SK-N-SH (cell line): ENCODE measurements around the gene HINFP. TPM values are rescaled to one million over a fixed set of nuclear protein-coding genes. Genes with fewer than 3 reads are reported as not detected.

Experiments
- CTCF ChIA-PET: fragments of 300-600, 350-600 bp; formaldehyde crosslinking; extraction: SDS; loops from one replicate; lab custom pipeline; 2021; lab: Yijun Ruan, JAX
- POLR2A ChIA-PET: fragments of 350-600 bp; sonication (Branson Sonifier 250); formaldehyde crosslinking; extraction: SDS; loops from one replicate; lab custom pipeline; 2020; ENCODE audit warnings: antibody characterized with exemption, inconsistent platforms; lab: Yijun Ruan, JAX
- DNase-seq: peaks from one replicate; pipeline ENCODE4 v3.0.0; 2012
- H2AFZ ChIP-seq: fragments of 200-600 bp; sonication (generic); 2 replicates; pipeline ENCODE4 v1.8.1; 2016; ENCODE audit warnings: antibody characterized with exemption, mild to moderate bottlenecking, low read depth
- H3F3A ChIP-seq: fragments of 200-600 bp; sonication (generic); replicated peaks from 2 replicates; pipeline ENCODE3; 2016; ENCODE audit warnings: antibody characterized with exemption, mild to moderate bottlenecking; ENCODE audit not compliant: insufficient read depth
- H3K27ac ChIP-seq, 2 experiments: fragments of 200-500 bp in 1 of 2; fragments of 200-600 bp in 1 of 2; sonication (Bioruptor generic) in 1 of 2; sonication (generic), shearing (Covaris generic) in 1 of 2; 2 replicates each; pipeline versions ENCODE4 v1.5.1 to v1.6.1; 2014 to 2016; ENCODE audit warnings: low read depth in 2 of 2, inconsistent platforms in 1 of 2, low read length in 1 of 2, mild to moderate bottlenecking in 1 of 2, mixed read lengths in 1 of 2
- H3K27me3 ChIP-seq: fragments of 200-600 bp; sonication (generic), shearing (Covaris generic); 2 replicates; pipeline ENCODE4 v1.6.1; 2016; ENCODE audit warnings: mixed run types; ENCODE audit not compliant: insufficient read depth
- H3K36me3 ChIP-seq, 2 experiments: fragments of 200-500 bp in 1 of 2; fragments of 200-600 bp in 1 of 2; sonication (Bioruptor generic) in 1 of 2; sonication (generic) in 1 of 2; replicated peaks in 1 of 2; 2 replicates each; pipeline versions ENCODE3 to v1.5.1; 2014 to 2016; ENCODE audit warnings: low read length in 1 of 2, mild to moderate bottlenecking in 1 of 2; ENCODE audit not compliant: insufficient read depth in 2 of 2, control insufficient read depth in 1 of 2
- H3K4me1 ChIP-seq, 2 experiments: fragments of 200-500 bp in 1 of 2; fragments of 200-600 bp in 1 of 2; sonication (Bioruptor generic) in 1 of 2; sonication (generic), shearing (Covaris generic) in 1 of 2; 2 replicates each; pipeline versions ENCODE4 v1.5.1 to v1.6.1; 2014 to 2016; ENCODE audit warnings: low read depth in 1 of 2, low read length in 1 of 2, mixed run types in 1 of 2; ENCODE audit not compliant: insufficient read depth in 2 of 2, control insufficient read depth in 1 of 2
- H3K4me2 ChIP-seq: fragments of 200-600 bp; sonication (generic), shearing (Covaris generic); 2 replicates; pipeline ENCODE4 v1.6.1; 2017; ENCODE audit warnings: mixed run types
- H3K4me3 ChIP-seq, 2 experiments: fragments of 200-500 bp in 1 of 2; fragments of 200-600 bp in 1 of 2; sonication (Bioruptor generic) in 1 of 2; sonication (generic), shearing (Covaris generic) in 1 of 2; 2 replicates each; pipeline versions ENCODE4 v1.5.1 to v1.8.1; 2014 to 2016; ENCODE audit warnings: low read depth in 2 of 2, inconsistent platforms in 1 of 2, low read length in 1 of 2, mild to moderate bottlenecking in 1 of 2, mixed read lengths in 1 of 2, moderate library complexity in 1 of 2
- H3K79me2 ChIP-seq: fragments of 200-600 bp; sonication (generic); 2 replicates; pipeline ENCODE4 v1.8.1; 2017; ENCODE audit warnings: mild to moderate bottlenecking; ENCODE audit not compliant: insufficient read depth
- H3K9ac ChIP-seq: fragments of 200-600 bp; sonication (generic); 2 replicates; pipeline ENCODE4 v1.6.1; 2017; ENCODE audit warnings: mixed run types
- H3K9me2 ChIP-seq: fragments of 200-600 bp; sonication (generic); 2 replicates; pipeline ENCODE4 v1.6.1; 2017; ENCODE audit warnings: mixed run types
- H3K9me3 ChIP-seq: fragments of 200-600 bp; sonication (generic); 2 replicates; pipeline ENCODE4 v1.6.1; 2017; ENCODE audit warnings: mixed run types, mild to moderate bottlenecking, moderate library complexity
- H4K20me1 ChIP-seq: fragments of 200-600 bp; sonication (generic); 2 replicates; pipeline ENCODE4 v1.6.1; 2017; ENCODE audit warnings: mild to moderate bottlenecking, mixed run types; ENCODE audit not compliant: insufficient read depth
- CHD2 ChIP-seq: fragments of 150-350 bp; IDR thresholded peaks from 2 replicates; pipeline ENCODE4 v1.6.1; 2018; ENCODE audit warnings: low read length; ENCODE audit not compliant: partially characterized antibody
- ELF1 ChIP-seq: IDR thresholded peaks from 2 replicates; pipeline ENCODE4 v1.4.0; 2012
- EZH2phosphoT487 ChIP-seq: fragments of 200-600 bp; sonication (generic); IDR thresholded peaks from 2 replicates; pipeline ENCODE4 v1.6.1; 2017; ENCODE audit warnings: low read depth, mixed run types, mild to moderate bottlenecking, antibody characterized with exemption, moderate library complexity, borderline replicate concordance
- GABPA ChIP-seq: IDR thresholded peaks from 2 replicates; pipeline ENCODE4 v1.4.0; 2012; ENCODE audit warnings: low read depth, mild to moderate bottlenecking
- GATA2 ChIP-seq: sonication (generic); formaldehyde crosslinking; IDR thresholded peaks from 2 replicates; pipeline ENCODE4 v1.5.0; 2020; ENCODE audit warnings: mild to moderate bottlenecking, missing genetic modification reagents
- IRF3 ChIP-seq: fragments of 150-350 bp; IDR thresholded peaks from 2 replicates; pipeline ENCODE4 v1.6.1; 2016; ENCODE audit warnings: mild to moderate bottlenecking, low read depth, low read length
- JUND ChIP-seq: IDR thresholded peaks from 2 replicates; pipeline ENCODE4 v1.4.0; 2012
- NFIC ChIP-seq: IDR thresholded peaks from 2 replicates; pipeline ENCODE4 v1.4.0; 2012; ENCODE audit warnings: borderline replicate concordance
- NRF1 ChIP-seq: IDR thresholded peaks from 2 replicates; pipeline ENCODE4 v1.6.1; 2012; ENCODE audit warnings: low read depth, mild to moderate bottlenecking, low read length
- RFX5 ChIP-seq: IDR thresholded peaks from 2 replicates; pipeline ENCODE4 v1.6.1; 2012; ENCODE audit warnings: mild to moderate bottlenecking, improper control_type of control experiment, low read length
- RXRA ChIP-seq: IDR thresholded peaks from 2 replicates; pipeline ENCODE4 v1.4.0; 2012; ENCODE audit warnings: low read depth, mild to moderate bottlenecking, borderline replicate concordance
- SIN3A ChIP-seq: IDR thresholded peaks from 2 replicates; pipeline ENCODE4 v1.6.1; 2012; ENCODE audit warnings: low read depth, mild to moderate bottlenecking, low read length, moderate library complexity, borderline replicate concordance
- SMC3 ChIP-seq: IDR thresholded peaks from 2 replicates; pipeline ENCODE4 v1.6.1; 2012; ENCODE audit warnings: low read depth, low read length, improper control_type of control experiment
- TAF1 ChIP-seq: IDR thresholded peaks from 2 replicates; pipeline ENCODE4 v1.6.1; 2012; ENCODE audit warnings: low read depth, mild to moderate bottlenecking, low read length, moderate library complexity, borderline replicate concordance
- TCF12 ChIP-seq: IDR thresholded peaks from 2 replicates; pipeline ENCODE4 v1.4.0; 2012
- TEAD4 ChIP-seq: IDR thresholded peaks from 2 replicates; pipeline ENCODE4 v1.4.0; 2012; ENCODE audit warnings: mild to moderate bottlenecking, borderline replicate concordance; ENCODE audit not compliant: insufficient read depth
- WGBS: methylation state at CpG from one replicate; pipeline ENCODE4 v1.1.6; 2017; ENCODE audit warnings: low lambda C conversion rate; 5-methylcytosine and 5-hydroxymethylcytosine counted together
- polyA plus RNA-seq, 3 experiments: library from polyadenylated mRNA; depleted of rRNA; stranded (reverse); fragments of >200 nt; gene quantifications; 2 replicates each; pipeline ENCODE4 v1.2.3, GENCODE V29; 2012
- TF ChIP-seq, protein P1 (sequence below): IDR thresholded peaks from 2 replicates; pipeline ENCODE4; 2012
- TF ChIP-seq, protein P2 (sequence below): fragments of 200-600 bp; sonication (generic); IDR thresholded peaks from 2 replicates; pipeline ENCODE4 v1.6.1; 2017; ENCODE audit warnings: antibody characterized with exemption, mild to moderate bottlenecking, moderate library complexity
- TF ChIP-seq, protein P3 (sequence below): IDR thresholded peaks from 2 replicates; pipeline ENCODE4 v1.6.1; 2012; ENCODE audit warnings: mild to moderate bottlenecking, low read depth, low read length, moderate library complexity

The HINFP gene
- polyA plus RNA-seq, 1 of the 3 experiments (the other 2 are of a cell fraction) = 21.8 TPM

DNA sequence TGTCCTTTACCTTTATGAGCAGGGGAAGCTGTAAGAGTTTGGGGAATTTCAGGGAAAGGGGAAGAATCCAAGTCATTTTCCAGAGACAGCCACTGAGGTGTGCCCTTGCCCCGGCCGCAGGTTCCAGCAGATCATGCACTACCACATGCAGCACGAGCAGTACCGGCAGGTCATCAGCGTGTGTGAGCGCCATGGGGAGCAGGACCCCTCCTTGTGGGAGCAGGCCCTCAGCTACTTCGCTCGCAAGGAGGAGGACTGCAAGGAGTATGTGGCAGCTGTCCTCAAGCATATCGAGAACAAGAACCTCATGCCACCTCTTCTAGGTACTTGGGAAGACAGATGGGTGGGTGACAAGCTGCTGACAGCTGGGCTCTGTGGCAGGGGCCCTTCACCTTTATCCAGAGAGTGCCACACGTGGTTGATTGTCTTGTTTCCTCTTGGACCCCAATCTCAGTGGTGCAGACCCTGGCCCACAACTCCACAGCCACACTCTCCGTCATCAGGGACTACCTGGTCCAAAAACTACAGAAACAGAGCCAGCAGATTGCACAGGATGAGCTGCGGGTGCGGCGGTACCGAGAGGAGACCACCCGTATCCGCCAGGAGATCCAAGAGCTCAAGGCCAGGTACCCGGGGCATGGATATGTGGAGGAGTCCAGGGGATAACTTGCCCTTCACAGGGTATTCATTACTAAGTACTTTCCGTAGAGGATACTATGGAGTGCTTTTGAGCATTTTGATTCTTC is 42.5 kb upstream of the HINFP start:
- no peaks in the 10 kb centered on the region for H3K9me3 ChIP-seq
- no peak overlapping the region for H3K4me3 ChIP-seq
- CTCF ChIA-PET = interaction anchor here (1.0 to 1.3 kb wide), 2 partner anchors 16 to 17 kb away, joined by 3 read pairs; a partner anchor contains a TSS
- no peak overlapping the region for H2AFZ ChIP-seq
- no peaks in the 10 kb centered on the region for H3K79me2 ChIP-seq
- H3K4me2 ChIP-seq = no peak overlapping the region
- no peaks in the 10 kb centered on the region for H3K9me2 ChIP-seq
- no peak overlapping the region for H3K9ac ChIP-seq
- TF ChIP-seq TEAD4 (no peak), EZH2phosphoT487 (no peak), JUND (no peak), GATA2 (CRISPR knock-in tag) (no peak)
- TF ChIP-seq, protein P1, sequence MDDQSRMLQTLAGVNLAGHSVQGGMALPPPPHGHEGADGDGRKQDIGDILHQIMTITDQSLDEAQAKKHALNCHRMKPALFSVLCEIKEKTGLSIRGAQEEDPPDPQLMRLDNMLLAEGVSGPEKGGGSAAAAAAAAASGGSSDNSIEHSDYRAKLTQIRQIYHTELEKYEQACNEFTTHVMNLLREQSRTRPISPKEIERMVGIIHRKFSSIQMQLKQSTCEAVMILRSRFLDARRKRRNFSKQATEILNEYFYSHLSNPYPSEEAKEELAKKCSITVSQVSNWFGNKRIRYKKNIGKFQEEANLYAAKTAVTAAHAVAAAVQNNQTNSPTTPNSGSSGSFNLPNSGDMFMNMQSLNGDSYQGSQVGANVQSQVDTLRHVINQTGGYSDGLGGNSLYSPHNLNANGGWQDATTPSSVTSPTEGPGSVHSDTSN = no peak
- TF ChIP-seq, all 33 proteins: peak for 0
- 95% methylated on average over 19 of the region's 19 CpGs for WGBS
- H3K27me3 ChIP-seq = no peaks in the 10 kb centered on the region
- H4K20me1 ChIP-seq = no peaks in the 10 kb centered on the region
- no peak overlapping the region for H3K27ac ChIP-seq
- peaks cover 23 to 58% of the 10 kb centered on the region in 2 experiments for H3K36me3 ChIP-seq
- POLR2A ChIA-PET = no interaction called here
- H3F3A ChIP-seq = peaks cover 20% of the 10 kb centered on the region
- no peak for DNase-seq
- no peaks in the 10 kb centered on the region for H3K4me1 ChIP-seq

DNA sequence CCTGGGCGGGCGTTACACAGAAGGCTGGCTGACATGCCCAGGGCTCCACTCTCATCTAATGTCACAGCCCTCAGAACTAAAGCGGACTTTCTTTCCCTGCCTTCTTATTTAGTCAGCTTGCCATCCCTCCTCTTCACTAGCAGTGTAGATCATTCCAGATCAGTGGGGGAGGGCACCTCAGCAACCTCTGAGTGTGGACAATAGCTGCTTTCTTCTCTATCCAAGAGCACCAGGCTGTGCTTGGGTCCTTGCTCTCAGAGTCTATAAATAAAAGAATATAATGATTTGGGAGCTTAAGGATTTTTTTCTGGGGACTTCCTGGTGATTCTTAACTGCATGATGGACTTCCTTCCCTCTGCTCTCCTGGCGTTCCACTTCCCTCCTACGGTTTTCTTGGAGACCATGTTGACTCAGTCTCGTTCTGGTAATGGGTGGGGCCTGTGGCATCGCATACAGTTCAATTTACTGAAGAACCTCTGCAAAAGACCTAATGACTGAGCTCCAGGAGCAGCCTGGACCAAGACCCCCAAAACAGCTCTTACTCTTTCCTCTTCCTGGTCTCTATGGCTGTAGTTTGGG is 39.6 kb upstream of the HINFP start:
- Histone ChIP-seq H3K27ac (no peak overlapping the region), H3K4me2 (no peak overlapping the region), H3K4me3 (no peak overlapping the region), H3K4me1 (peaks cover 7 to 11% of the 10 kb centered on the region in 2 experiments; a peak in 2 of 4 replicates), H3K9me3 (no peaks in the 10 kb centered on the region), H4K20me1 (no peaks in the 10 kb centered on the region), H3K9me2 (no peaks in the 10 kb centered on the region), H3K27me3 (no peaks in the 10 kb centered on the region), H3F3A (peaks cover 24% of the 10 kb centered on the region), H3K9ac (no peak overlapping the region), H2AFZ (no peak overlapping the region), H3K79me2 (peaks cover 17% of the 10 kb centered on the region), H3K36me3 (peaks cover 13 to 46% of the 10 kb centered on the region in 2 experiments)
- DNase-seq = no peak
- CTCF ChIA-PET = interaction anchor here (0.8 to 1.7 kb wide), 4 partner anchors 10 to 50 kb away, joined by 3 to 4 read pairs (median 4); a partner anchor contains a TSS
- 87% methylated on average over 7 of the region's 7 CpGs for WGBS
- POLR2A ChIA-PET = interaction anchor here (1.2 kb wide), 1 partner anchor 13 kb away, joined by 3 read pairs; no protein-coding TSS in a partner anchor
- TF ChIP-seq, protein P2, sequence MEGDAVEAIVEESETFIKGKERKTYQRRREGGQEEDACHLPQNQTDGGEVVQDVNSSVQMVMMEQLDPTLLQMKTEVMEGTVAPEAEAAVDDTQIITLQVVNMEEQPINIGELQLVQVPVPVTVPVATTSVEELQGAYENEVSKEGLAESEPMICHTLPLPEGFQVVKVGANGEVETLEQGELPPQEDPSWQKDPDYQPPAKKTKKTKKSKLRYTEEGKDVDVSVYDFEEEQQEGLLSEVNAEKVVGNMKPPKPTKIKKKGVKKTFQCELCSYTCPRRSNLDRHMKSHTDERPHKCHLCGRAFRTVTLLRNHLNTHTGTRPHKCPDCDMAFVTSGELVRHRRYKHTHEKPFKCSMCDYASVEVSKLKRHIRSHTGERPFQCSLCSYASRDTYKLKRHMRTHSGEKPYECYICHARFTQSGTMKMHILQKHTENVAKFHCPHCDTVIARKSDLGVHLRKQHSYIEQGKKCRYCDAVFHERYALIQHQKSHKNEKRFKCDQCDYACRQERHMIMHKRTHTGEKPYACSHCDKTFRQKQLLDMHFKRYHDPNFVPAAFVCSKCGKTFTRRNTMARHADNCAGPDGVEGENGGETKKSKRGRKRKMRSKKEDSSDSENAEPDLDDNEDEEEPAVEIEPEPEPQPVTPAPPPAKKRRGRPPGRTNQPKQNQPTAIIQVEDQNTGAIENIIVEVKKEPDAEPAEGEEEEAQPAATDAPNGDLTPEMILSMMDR = no peak
- TF ChIP-seq SIN3A (no peak), ELF1 (no peak), RXRA (no peak), TAF1 (no peak), GABPA (no peak), CHD2 (no peak), NFIC (no peak), TCF12 (no peak), RFX5 (no peak), SMC3 (no peak), NRF1 (no peak), IRF3 (no peak)
- TF ChIP-seq, protein P3, sequence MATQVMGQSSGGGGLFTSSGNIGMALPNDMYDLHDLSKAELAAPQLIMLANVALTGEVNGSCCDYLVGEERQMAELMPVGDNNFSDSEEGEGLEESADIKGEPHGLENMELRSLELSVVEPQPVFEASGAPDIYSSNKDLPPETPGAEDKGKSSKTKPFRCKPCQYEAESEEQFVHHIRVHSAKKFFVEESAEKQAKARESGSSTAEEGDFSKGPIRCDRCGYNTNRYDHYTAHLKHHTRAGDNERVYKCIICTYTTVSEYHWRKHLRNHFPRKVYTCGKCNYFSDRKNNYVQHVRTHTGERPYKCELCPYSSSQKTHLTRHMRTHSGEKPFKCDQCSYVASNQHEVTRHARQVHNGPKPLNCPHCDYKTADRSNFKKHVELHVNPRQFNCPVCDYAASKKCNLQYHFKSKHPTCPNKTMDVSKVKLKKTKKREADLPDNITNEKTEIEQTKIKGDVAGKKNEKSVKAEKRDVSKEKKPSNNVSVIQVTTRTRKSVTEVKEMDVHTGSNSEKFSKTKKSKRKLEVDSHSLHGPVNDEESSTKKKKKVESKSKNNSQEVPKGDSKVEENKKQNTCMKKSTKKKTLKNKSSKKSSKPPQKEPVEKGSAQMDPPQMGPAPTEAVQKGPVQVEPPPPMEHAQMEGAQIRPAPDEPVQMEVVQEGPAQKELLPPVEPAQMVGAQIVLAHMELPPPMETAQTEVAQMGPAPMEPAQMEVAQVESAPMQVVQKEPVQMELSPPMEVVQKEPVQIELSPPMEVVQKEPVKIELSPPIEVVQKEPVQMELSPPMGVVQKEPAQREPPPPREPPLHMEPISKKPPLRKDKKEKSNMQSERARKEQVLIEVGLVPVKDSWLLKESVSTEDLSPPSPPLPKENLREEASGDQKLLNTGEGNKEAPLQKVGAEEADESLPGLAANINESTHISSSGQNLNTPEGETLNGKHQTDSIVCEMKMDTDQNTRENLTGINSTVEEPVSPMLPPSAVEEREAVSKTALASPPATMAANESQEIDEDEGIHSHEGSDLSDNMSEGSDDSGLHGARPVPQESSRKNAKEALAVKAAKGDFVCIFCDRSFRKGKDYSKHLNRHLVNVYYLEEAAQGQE = no peak
